ENCODE data around the gene MAP10. TPM values are rescaled to one million over a fixed set of nuclear protein-coding genes. Genes with fewer than 3 reads are reported as not detected.

Gene MAP10
- total RNA-seq, 1 experiment from 2014 or later = 0.59 TPM

GRCh38 chr1:232853994-232854797 is 49.0 kb downstream of the MAP10 start:
- no peak for DNase-seq (ENCODE audit: extremely low read depth, low read depth)

- DNase-seq (ENCODE audit: extremely low read depth, low read depth) = no peak
Measured at GRCh38 chr1:232854798-232855159, 49.6 kb downstream of the MAP10 start.

- DNase-seq (ENCODE audit: extremely low read depth, low read depth) = no peak
Measured at GRCh38 chr1:232856541-232856940, 51.3 kb downstream of the MAP10 start.

Small RNA genes within 50 kb of the gene (small RNA-seq; reads per million reads assigned to genes)
- gene RNU1-74P = 0 reads per million in 2 experiments

Other genes with a start within 250 kb of the MAP10 start
- 8.9 TPM in 2 replicates for gene SIPA1L2, start 175.3 kb upstream of the MAP10 start, total RNA-seq (2014; rRNA removed; shearing (Covaris generic))
- gene NTPCR, start 145.2 kb downstream of the MAP10 start, total RNA-seq (2014; rRNA removed; shearing (Covaris generic)) = 101 TPM in 2 replicates